Mesodermal cell (in vitro differentiated cells): ENCODE results near the gene PDE4B.

ENCODE experiments used
- H3K27ac ChIP-seq: 2 replicates; pipeline ENCODE4 v1.7.0; 2013; ENCODE audit warnings: mild to moderate bottlenecking, low read depth, low read length, moderate library complexity; ENCODE audit not compliant: severe bottlenecking
- H3K36me3 ChIP-seq: 2 replicates; pipeline ENCODE4 v1.7.1; 2013; ENCODE audit warnings: mild to moderate bottlenecking, low read length, moderate library complexity; ENCODE audit not compliant: control insufficient read depth, insufficient read depth
- H3K4me1 ChIP-seq: one replicate; pipeline ENCODE4 v1.7.1; 2013; ENCODE audit warnings: mild to moderate bottlenecking, low read length; ENCODE audit not compliant: insufficient read depth, control insufficient read depth, poor library complexity, severe bottlenecking
- H3K4me3 ChIP-seq: 2 replicates; pipeline ENCODE4 v1.7.0; 2013; ENCODE audit warnings: low read length, control low read depth, mild to moderate bottlenecking; ENCODE audit not compliant: insufficient read depth, poor library complexity, severe bottlenecking; ENCODE audit errors: extremely low read depth
- H3K9me3 ChIP-seq: 2 replicates; pipeline ENCODE4 v1.7.1; 2013; ENCODE audit warnings: mild to moderate bottlenecking, low read length, moderate library complexity; ENCODE audit not compliant: control insufficient read depth
- WGBS, 2 experiments: methylation state at CpG; one replicate each; pipeline ENCODE4 v1.1.5; 2013; ENCODE audit warnings: missing lambda C conversion rate in 2 of 2; ENCODE audit not compliant: insufficient coverage in 2 of 2; 5-methylcytosine and 5-hydroxymethylcytosine counted together

The PDE4B gene

GRCh38 chr1:65772607-65773006 is 20.1 kb upstream of the PDE4B start:
- H3K4me3 ChIP-seq, result no peak overlapping the region
- no peaks in the 10 kb centered on the region for H3K36me3 ChIP-seq
- H3K4me1 ChIP-seq, result no peaks in the 10 kb centered on the region
- no peak overlapping the region for H3K27ac ChIP-seq
- WGBS, 2 experiments, result no CpG with 5 or more reads among the region's 2 CpGs
- no peaks in the 10 kb centered on the region for H3K9me3 ChIP-seq

DNA sequence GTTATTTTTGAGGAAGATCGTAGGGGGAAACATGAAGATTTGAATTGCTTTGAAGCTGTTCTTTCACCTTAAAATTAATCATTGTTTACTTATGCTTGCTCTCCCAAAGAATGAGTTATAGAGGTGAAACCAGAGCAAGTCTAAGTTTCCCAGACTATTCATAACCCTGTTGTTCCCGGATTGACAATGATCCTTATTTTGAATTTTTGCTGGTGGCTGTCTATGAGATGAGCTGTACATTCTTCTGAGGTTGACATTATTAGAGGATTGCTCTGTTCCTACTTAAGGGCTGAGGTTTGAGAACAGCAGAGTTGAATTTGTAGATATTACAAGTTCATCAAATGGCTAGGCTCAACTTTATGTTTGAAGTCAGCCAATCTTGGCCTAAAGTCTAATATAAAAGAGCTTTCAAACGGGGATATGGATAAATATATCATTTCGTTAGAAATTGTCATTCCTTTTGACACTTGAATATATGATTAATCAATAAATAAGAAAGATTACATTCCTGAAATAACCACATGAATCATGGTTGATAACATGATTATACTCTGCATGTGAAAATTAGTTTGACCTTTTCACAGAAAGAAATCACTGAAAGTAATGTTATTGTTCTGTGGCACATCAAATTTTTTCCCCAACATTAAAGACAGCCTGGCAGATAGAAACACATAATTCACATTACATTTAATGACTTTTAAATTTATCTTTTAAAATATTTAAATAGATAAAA is 19.1 kb upstream of the PDE4B start:
- H3K4me3 ChIP-seq, result no peak overlapping the region
- no peaks in the 10 kb centered on the region for H3K9me3 ChIP-seq
- no CpG with 5 or more reads among the region's 4 CpGs for WGBS, 2 experiments
- H3K4me1 ChIP-seq, result no peaks in the 10 kb centered on the region
- no peaks in the 10 kb centered on the region for H3K36me3 ChIP-seq
- no peak overlapping the region for H3K27ac ChIP-seq

DNA sequence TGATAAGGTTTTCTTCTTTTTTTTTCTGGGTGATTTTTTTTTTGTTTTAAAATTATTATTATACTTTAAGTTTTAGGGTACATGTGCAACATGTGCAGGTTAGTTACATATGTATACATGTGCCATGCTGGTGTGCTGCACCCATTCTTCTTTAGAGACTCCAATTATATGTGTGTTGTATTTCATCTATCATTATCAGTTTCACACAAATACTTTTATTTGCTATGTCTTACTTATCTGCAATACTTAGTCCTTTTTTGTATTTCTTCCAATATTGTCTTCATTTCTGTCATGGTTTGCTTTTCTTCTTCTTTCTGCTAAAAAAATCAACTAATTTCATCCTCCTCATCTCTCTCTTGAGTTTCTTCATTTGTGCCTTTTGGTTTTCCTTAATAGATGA is 3.9 kb upstream of the PDE4B start:
- no peak overlapping the region for H3K4me3 ChIP-seq
- no peaks in the 10 kb centered on the region for H3K4me1 ChIP-seq

GRCh38 chr1:65791396-65791795 is 1.3 kb upstream of the PDE4B start:
- H3K27ac ChIP-seq, result no peak overlapping the region
- no peaks in the 10 kb centered on the region for H3K9me3 ChIP-seq
- H3K4me1 ChIP-seq, result no peaks in the 10 kb centered on the region
- WGBS, 2 experiments, result 78% methylated on average over 2 of the region's 4 CpGs; no CpG with 5 or more reads in 1 of the 2 experiments
- H3K4me3 ChIP-seq, result no peak overlapping the region
- H3K36me3 ChIP-seq, result no peaks in the 10 kb centered on the region

More for the DNA sequence above, 3.9 kb upstream of the PDE4B start:
- Histone ChIP-seq H3K9me3 (no peaks in the 10 kb centered on the region), H3K36me3 (no peaks in the 10 kb centered on the region), H3K27ac (no peak overlapping the region)

DNA sequence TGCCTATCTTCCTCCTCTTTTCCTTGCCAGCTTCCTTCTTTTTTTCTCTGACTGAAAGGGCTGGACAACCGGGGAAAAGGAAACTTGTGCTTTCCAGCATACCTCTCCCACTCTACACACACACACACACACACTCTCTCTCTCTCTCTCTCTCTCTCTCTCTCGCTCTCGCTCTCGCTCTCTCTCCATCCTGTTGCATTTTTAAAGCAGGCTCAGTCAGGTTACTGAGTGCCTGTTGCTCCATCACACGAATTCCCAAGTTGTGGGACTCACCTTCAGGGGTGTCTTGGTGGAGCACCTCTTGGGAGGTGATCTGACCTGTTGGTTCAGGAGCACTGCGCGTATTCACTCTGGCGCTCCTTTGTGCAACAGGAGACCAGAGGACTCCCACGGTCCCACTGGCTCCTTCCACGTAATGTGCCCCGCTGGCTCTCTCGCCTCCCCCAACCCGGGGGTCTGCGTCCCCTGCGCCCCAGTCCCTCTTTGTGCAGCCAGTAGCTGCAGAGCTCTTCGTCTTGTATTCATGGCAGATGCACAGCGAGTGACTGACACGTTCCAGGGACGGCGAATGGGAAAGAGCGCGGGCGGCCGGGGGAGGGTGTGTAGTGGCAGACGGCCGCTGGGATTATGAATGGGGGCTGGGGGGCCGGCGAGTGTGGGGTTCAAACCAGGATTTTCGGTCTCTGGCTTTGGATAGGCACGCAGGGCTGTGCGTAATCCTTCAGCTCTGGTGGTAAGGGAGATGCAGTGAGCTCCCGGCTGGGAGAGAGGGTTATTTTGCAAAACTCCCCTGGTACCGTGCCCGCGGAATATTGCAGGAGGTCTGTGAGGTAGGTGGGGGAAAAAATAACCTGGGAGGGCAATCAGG is 660 bp upstream of the PDE4B start:
- Histone ChIP-seq H3K4me1 (no peaks in the 10 kb centered on the region), H3K27ac (no peak overlapping the region), H3K36me3 (no peaks in the 10 kb centered on the region), H3K9me3 (no peaks in the 10 kb centered on the region), H3K4me3 (peak overlapping the region; percentile 48)
- WGBS, 2 experiments, result 6% methylated on average over 29 to 31 of the region's 35 CpGs

- no peaks in the 10 kb centered on the region for H3K4me1 ChIP-seq
- peak overlapping the region; percentile 48 for H3K4me3 ChIP-seq
- no peak overlapping the region for H3K27ac ChIP-seq
- 3 to 9% methylated on average over 12 to 17 of the region's 20 CpGs for WGBS, 2 experiments
- no peaks in the 10 kb centered on the region for H3K36me3 ChIP-seq
- H3K9me3 ChIP-seq, result no peaks in the 10 kb centered on the region
These were observed 651 bp downstream of the PDE4B start for GRCh38 chr1:65793359-65793732.

DNA sequence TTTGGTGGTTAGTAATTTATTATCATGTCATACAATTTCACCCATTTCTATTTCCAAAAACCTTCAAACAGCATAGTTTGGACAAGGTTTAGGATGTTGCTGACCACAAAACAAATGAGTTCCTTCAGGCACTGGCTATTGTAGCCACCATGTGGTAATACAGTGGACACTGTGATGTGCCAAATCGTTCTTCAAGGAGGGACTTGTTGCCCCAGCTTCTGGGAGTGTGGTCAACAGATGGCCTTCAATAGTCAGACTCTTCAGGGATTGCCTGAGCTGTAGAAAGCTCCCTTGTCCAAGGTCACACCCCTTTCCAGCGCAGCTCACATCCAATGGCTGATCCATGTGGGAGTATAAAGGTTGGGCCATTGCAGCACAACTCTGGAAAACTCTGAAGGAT is 2.6 kb downstream of the PDE4B start:
- 75 to 100% methylated on average over 1 to 2 of the region's 2 CpGs for WGBS, 2 experiments
- Histone ChIP-seq H3K4me1 (no peaks in the 10 kb centered on the region), H3K36me3 (no peaks in the 10 kb centered on the region), H3K4me3 (no peak overlapping the region), H3K27ac (no peak overlapping the region), H3K9me3 (no peaks in the 10 kb centered on the region)

DNA sequence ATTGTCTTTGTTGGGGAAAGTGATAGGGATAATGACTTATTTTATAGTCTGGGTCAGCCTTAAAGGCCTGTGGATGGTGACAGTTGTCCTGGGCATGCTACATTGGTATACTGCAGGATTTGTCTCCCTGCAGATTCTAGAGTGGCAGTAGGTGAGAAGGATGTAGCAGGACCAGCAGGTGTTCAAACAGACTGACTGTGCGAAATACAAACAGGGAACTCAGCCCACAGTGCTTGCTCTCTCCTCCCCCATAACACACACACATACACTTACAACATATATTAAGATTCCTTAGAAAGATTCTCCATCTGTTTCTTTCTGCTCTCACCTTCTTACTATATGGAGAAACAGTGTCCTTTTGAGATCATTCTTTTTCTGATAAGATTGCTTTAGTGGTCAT is 6.9 kb downstream of the PDE4B start:
- Histone ChIP-seq H3K27ac (no peak overlapping the region), H3K4me1 (no peaks in the 10 kb centered on the region), H3K4me3 (no peak overlapping the region), H3K9me3 (no peaks in the 10 kb centered on the region), H3K36me3 (no peaks in the 10 kb centered on the region)
- WGBS, 2 experiments, result 80% methylated on average over 1 of the region's 1 CpG; no CpG with 5 or more reads in 1 of the 2 experiments

GRCh38 chr1:65804584-65804983 is 11.9 kb downstream of the PDE4B start:
- Histone ChIP-seq H3K4me3 (no peak overlapping the region), H3K9me3 (no peaks in the 10 kb centered on the region), H3K27ac (no peak overlapping the region), H3K36me3 (no peaks in the 10 kb centered on the region), H3K4me1 (no peaks in the 10 kb centered on the region)
- WGBS, 2 experiments, result no CpG with 5 or more reads among the region's 1 CpG

- Histone ChIP-seq H3K4me3 (no peak overlapping the region), H3K4me1 (peaks cover 8% of the 10 kb centered on the region), H3K9me3 (no peaks in the 10 kb centered on the region), H3K36me3 (no peaks in the 10 kb centered on the region), H3K27ac (peak overlapping the region; percentile 30)
- 13 to 38% methylated on average over 1 of the region's 1 CpG for WGBS, 2 experiments
These were observed 19.4 kb downstream of the PDE4B start for GRCh38 chr1:65812065-65812464.

DNA sequence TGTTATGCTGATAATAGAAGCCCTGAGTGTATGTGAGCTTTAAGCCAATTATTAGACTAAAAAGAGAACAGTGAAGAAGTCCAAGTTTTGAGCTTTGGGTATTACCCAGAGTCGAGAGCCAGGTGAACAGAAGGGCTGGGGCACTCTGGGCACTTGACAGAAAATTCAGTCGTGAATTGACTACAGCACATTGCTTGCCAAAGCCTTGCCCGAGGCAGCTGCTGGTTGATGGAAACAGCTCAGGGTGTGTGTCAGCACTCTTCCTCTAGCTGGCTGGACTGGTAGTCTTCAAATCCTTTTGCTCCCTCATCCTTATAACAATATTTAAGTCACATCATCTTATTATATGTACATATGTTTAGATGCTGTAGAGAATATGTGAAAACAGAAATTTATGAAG is 21.3 kb downstream of the PDE4B start:
- Histone ChIP-seq H3K4me3 (no peak overlapping the region), H3K4me1 (peaks cover 8% of the 10 kb centered on the region), H3K9me3 (no peaks in the 10 kb centered on the region), H3K36me3 (no peaks in the 10 kb centered on the region), H3K27ac (no peak overlapping the region)
- WGBS, 2 experiments, result 73 to 86% methylated on average over 3 of the region's 3 CpGs
